ENCODE results near the gene MED19. TPM values are rescaled to one million over a fixed set of nuclear protein-coding genes. Genes with fewer than 3 reads are reported as not detected.

The MED19 gene
- total RNA-seq, 2 experiments from 2014 or later, result 11.1 to 17.5 TPM

DNA sequence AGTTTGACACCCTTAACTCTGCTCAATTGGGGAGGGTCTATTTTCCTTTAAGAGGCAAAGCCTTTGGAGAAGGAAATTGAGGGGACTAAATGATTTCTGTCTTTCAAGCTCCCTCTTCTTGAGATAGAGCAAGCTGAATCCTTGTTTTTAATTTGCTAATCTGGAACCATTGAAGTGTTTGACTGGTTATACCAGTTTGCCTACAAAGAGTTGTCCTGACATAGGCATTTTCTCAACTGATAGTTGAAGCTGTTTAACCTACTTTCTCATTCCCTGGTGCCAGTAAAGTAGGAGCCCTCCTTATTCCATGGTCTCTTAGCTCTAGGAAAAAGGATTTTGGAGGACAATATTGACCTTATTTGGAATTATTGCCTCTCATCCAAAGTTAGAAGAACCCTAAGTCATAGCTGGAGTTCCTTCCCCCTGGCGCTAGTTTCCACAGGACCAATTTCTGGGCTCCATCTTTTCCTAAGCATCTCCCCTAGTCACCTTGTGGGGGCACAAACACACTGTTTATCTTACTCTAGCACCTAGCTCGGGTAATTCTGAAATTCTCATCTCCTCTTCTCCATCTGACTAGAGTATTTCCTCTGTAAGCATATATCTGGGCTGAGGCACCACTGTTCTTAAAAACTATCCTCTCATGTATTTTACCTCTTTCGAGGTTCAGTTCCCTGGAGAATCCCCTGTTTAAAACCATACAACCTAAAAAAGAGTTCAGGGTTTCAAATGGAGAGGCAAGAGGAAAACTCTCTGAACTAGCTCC, 36.7 kb downstream of the MED19 start:
- intact Hi-C loops (cut with micrococcal nuclease; ENCODE audit: unreplicated experiment), result no loop called here
- ChIA-PET CTCF (ENCODE audit: unreplicated experiment) (no interaction called here), POLR2A (interaction anchor here (0.5 to 2.0 kb wide), 4 partner anchors 17 to 32 kb away, joined by 3 to 13 read pairs (median 3); no protein-coding TSS in a partner anchor)
- Histone ChIP-seq H3K36me3 (ENCODE audit: insufficient read depth, low read length) (peaks cover 90% of the 10 kb centered on the region), H4K20me1 (ENCODE audit: insufficient read depth, low read length) (peaks cover 20% of the 10 kb centered on the region; the same call in 1 of the 2 replicates), H3K4me3 (ENCODE audit: low read depth, low read length, poor library complexity, severe bottlenecking) (no peak overlapping the region), H3K9me3 (ENCODE audit: low read length) (no peaks in the 10 kb centered on the region), H3K9me2 (ENCODE audit: insufficient read depth, low read length) (no peaks in the 10 kb centered on the region), H3K27ac (ENCODE audit: low read depth, low read length, poor library complexity, severe bottlenecking) (no peak overlapping the region), H3K4me2 (ENCODE audit: low read length) (no peak overlapping the region), H3K4me1 (ENCODE audit: insufficient read depth, low read length, poor library complexity, severe bottlenecking) (peaks cover 6% of the 10 kb centered on the region), H3K79me2 (ENCODE audit: insufficient read depth, low read depth, low read length) (peaks cover 95% of the 10 kb centered on the region), H2AFZ (ENCODE audit: low read length) (no peak overlapping the region)
- DNase-seq (ENCODE audit: low spot score), result no peak
- BruUV-seq (replicated peaks), result no TSS peak
- TF ChIP-seq, protein P1, sequence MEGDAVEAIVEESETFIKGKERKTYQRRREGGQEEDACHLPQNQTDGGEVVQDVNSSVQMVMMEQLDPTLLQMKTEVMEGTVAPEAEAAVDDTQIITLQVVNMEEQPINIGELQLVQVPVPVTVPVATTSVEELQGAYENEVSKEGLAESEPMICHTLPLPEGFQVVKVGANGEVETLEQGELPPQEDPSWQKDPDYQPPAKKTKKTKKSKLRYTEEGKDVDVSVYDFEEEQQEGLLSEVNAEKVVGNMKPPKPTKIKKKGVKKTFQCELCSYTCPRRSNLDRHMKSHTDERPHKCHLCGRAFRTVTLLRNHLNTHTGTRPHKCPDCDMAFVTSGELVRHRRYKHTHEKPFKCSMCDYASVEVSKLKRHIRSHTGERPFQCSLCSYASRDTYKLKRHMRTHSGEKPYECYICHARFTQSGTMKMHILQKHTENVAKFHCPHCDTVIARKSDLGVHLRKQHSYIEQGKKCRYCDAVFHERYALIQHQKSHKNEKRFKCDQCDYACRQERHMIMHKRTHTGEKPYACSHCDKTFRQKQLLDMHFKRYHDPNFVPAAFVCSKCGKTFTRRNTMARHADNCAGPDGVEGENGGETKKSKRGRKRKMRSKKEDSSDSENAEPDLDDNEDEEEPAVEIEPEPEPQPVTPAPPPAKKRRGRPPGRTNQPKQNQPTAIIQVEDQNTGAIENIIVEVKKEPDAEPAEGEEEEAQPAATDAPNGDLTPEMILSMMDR (conservative IDR thresholded peaks at IDR 0.05; ENCODE audit: low read length), result no peak
- no peak for TF ChIP-seq EZH2phosphoT487 (IDR thresholded peaks at IDR 0.05; ENCODE audit: borderline replicate concordance, low read depth, low read length)

DNA sequence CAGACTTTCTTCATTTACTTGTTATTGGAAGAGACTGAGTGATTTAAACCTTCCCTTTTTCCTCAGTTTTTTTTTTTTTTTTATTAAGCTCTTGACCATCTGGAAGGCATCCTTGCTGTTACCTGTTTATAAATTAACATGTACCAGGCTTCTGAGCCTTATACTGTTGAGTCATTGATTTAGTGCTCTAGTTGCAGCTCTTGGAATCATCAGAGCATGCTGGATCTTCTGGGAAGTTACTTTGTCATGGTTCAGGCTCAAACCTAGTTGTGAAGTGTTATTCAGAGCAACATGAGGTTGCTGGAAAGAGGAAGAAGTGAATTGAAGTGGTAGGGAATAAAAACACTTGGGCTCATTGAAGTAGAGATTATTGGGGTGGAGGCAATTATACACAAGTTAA, 37.8 kb downstream of the MED19 start:
- Histone ChIP-seq H3K4me2 (ENCODE audit: low read length) (no peak overlapping the region), H4K20me1 (ENCODE audit: insufficient read depth, low read length) (peaks cover 30% of the 10 kb centered on the region), H3K27ac (ENCODE audit: low read depth, low read length, poor library complexity, severe bottlenecking) (no peak overlapping the region), H3K9me2 (ENCODE audit: insufficient read depth, low read length) (no peaks in the 10 kb centered on the region), H3K36me3 (ENCODE audit: insufficient read depth, low read length) (peaks cover 83% of the 10 kb centered on the region), H3K79me2 (ENCODE audit: insufficient read depth, low read depth, low read length) (peaks cover 95% of the 10 kb centered on the region), H3K4me1 (ENCODE audit: insufficient read depth, low read length, poor library complexity, severe bottlenecking) (peaks cover 17% of the 10 kb centered on the region), H2AFZ (ENCODE audit: low read length) (no peak overlapping the region), H3K9me3 (ENCODE audit: low read length) (no peaks in the 10 kb centered on the region), H3K4me3 (ENCODE audit: low read depth, low read length, poor library complexity, severe bottlenecking) (no peak overlapping the region)
- ChIA-PET POLR2A (interaction anchor here (0.6 to 2.0 kb wide), 3 partner anchors 27 to 45 kb away, joined by 3 to 13 read pairs (median 3); no protein-coding TSS in a partner anchor), CTCF (ENCODE audit: unreplicated experiment) (no interaction called here)
- no TSS peak for BruUV-seq (replicated peaks)
- intact Hi-C loops (cut with micrococcal nuclease; ENCODE audit: unreplicated experiment), result no loop called here
- no peak for DNase-seq (ENCODE audit: low spot score)
- TF ChIP-seq EZH2phosphoT487 (IDR thresholded peaks at IDR 0.05; ENCODE audit: borderline replicate concordance, low read depth, low read length), result no peak
- TF ChIP-seq, protein P1 (conservative IDR thresholded peaks at IDR 0.05; ENCODE audit: low read length), result no peak

DNA sequence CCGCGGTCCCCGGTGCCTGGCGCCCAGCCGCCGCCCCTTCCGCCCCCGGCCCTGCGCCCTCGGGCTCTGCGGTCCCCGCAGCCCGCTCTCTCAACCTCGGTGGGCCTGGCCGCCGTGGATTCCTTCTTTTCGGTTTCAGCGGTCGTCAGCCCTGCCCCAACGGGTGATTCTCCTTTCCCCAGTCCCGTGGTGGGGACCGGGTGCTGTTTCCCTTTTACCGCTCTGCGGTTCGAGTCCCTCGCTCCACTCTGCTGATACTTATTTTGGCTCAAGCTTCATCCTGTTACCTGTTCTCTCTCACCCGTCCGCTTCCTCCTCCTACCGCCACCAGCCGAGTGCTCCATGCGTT, 43.6 kb downstream of the MED19 start:
- POLR2A ChIA-PET, result interaction anchor here (0.5 kb wide), 1 partner anchor 29 kb away, joined by 4 read pairs; no protein-coding TSS in a partner anchor
- TF ChIP-seq, protein P1 (conservative IDR thresholded peaks at IDR 0.05; ENCODE audit: low read length), result no peak
- no peak for TF ChIP-seq EZH2phosphoT487 (IDR thresholded peaks at IDR 0.05; ENCODE audit: borderline replicate concordance, low read depth, low read length)
- H3K9me3 ChIP-seq (ENCODE audit: low read length), result no peaks in the 10 kb centered on the region
- H3K4me3 ChIP-seq (ENCODE audit: low read depth, low read length, poor library complexity, severe bottlenecking), result peak overlapping the region; percentile 94
- peaks cover 37% of the 10 kb centered on the region for H4K20me1 ChIP-seq (ENCODE audit: insufficient read depth, low read length)
- peak overlapping the region; percentile 56; the same call in 1 of the 2 replicates for H2AFZ ChIP-seq (ENCODE audit: low read length)
- peaks cover 23% of the 10 kb centered on the region for H3K4me1 ChIP-seq (ENCODE audit: insufficient read depth, low read length, poor library complexity, severe bottlenecking)
- no peaks in the 10 kb centered on the region for H3K9me2 ChIP-seq (ENCODE audit: insufficient read depth, low read length)
- CTCF ChIA-PET (ENCODE audit: unreplicated experiment), result interaction anchor here (1.3 to 1.4 kb wide), 2 partner anchors 27 to 175 kb away, joined by 3 to 4 read pairs; no protein-coding TSS in a partner anchor
- H3K27ac ChIP-seq (ENCODE audit: low read depth, low read length, poor library complexity, severe bottlenecking), result peak overlapping the region; percentile 88
- peaks cover 53% of the 10 kb centered on the region for H3K79me2 ChIP-seq (ENCODE audit: insufficient read depth, low read depth, low read length)
- no TSS peak for BruUV-seq (replicated peaks)
- intact Hi-C loops (cut with micrococcal nuclease; ENCODE audit: unreplicated experiment), result loop anchor here (5.0 kb wide), 3 partner anchors 156 to 909 kb away; partner anchors contain the start of genes LPXN and ZFP91
- peak; percentile 62 for DNase-seq (ENCODE audit: low spot score)
- H3K4me2 ChIP-seq (ENCODE audit: low read length), result peak overlapping the region; percentile 93
- peaks cover 33% of the 10 kb centered on the region for H3K36me3 ChIP-seq (ENCODE audit: insufficient read depth, low read length)

Measured in OCI-LY7 (cell line).